SK-N-SH treated with all-trans-retinoic acid at 6 μM for 48 hours (cell line): ENCODE data around the gene GEMIN4.
A peak's percentile ranks its signal among the peaks of the same experiment; 100 is the strongest.

Source experiments
- ATAC-seq: fragments of 200-7000 bp; cut with Tn5 transposase; 3 replicates; pipeline ENCODE4 v1.9.1; 2020; ENCODE audit warnings: mild to moderate bottlenecking, moderate library complexity
- BACH2 ChIP-seq: fragments of 250-450 bp; sonication (Bioruptor Pico); IDR thresholded peaks from 2 replicates; pipeline ENCODE4 v1.9.0; 2021; ENCODE audit warnings: mild to moderate bottlenecking, borderline replicate concordance
- CSDC2 ChIP-seq: fragments of 250-450 bp; sonication (Bioruptor Pico); IDR thresholded peaks from 2 replicates; pipeline ENCODE4 v1.5.0; 2020; ENCODE audit warnings: mild to moderate bottlenecking, moderate library complexity
- ESRRG ChIP-seq: fragments of 250-450 bp; sonication (Bioruptor Pico); IDR thresholded peaks from 2 replicates; pipeline ENCODE4 v1.6.1; 2021; ENCODE audit warnings: mild to moderate bottlenecking
- GLIS3 ChIP-seq: fragments of 250-450 bp; sonication (Bioruptor Pico); IDR thresholded peaks from 2 replicates; pipeline ENCODE4 v1.5.0; 2020; ENCODE audit warnings: mild to moderate bottlenecking, moderate library complexity
- ISL1 ChIP-seq: fragments of 250-450 bp; sonication (Bioruptor Pico); IDR thresholded peaks from 2 replicates; pipeline ENCODE4 v2.1.2; 2022; ENCODE audit warnings: mild to moderate bottlenecking, moderate library complexity
- RARB ChIP-seq: fragments of 250-450 bp; sonication (Bioruptor Pico); IDR thresholded peaks from 2 replicates; pipeline ENCODE4 v1.8.0; 2021; ENCODE audit warnings: mild to moderate bottlenecking, moderate library complexity
- SNAI2 ChIP-seq: fragments of 250-450 bp; sonication (Bioruptor Pico); IDR thresholded peaks from 2 replicates; pipeline ENCODE4 v1.5.0; 2020; ENCODE audit warnings: mild to moderate bottlenecking, moderate library complexity
- TCF4 ChIP-seq: fragments of 250-450 bp; sonication (Bioruptor Pico); IDR thresholded peaks from 2 replicates; pipeline ENCODE4 v1.8.0; 2021; ENCODE audit warnings: mild to moderate bottlenecking, moderate library complexity, borderline replicate concordance
- TOX ChIP-seq: fragments of 250-450 bp; sonication (Bioruptor Pico); IDR thresholded peaks from 2 replicates; pipeline ENCODE4 v1.8.0; 2021; ENCODE audit warnings: mild to moderate bottlenecking, moderate library complexity, borderline replicate concordance
- ZC3H10 ChIP-seq: fragments of 250-450 bp; sonication (Bioruptor Pico); IDR thresholded peaks from 2 replicates; pipeline ENCODE4 v1.5.1; 2021; ENCODE audit warnings: mild to moderate bottlenecking, moderate library complexity
- ZFP3 ChIP-seq: fragments of 250-450 bp; sonication (Bioruptor Pico); IDR thresholded peaks from 2 replicates; pipeline ENCODE4 v1.5.0; 2020; ENCODE audit warnings: mild to moderate bottlenecking, moderate library complexity
- ZFP30 ChIP-seq: fragments of 450-650 bp; formaldehyde crosslinking; IDR thresholded peaks from 2 replicates; pipeline ENCODE4 v1.5.0; 2022; ENCODE audit warnings: mild to moderate bottlenecking, moderate library complexity
- ZNF565 ChIP-seq: fragments of 450-650 bp; formaldehyde crosslinking; conservative IDR thresholded peaks from 2 replicates; pipeline ENCODE4 v1.5.0; 2020; ENCODE audit warnings: low read depth, mild to moderate bottlenecking, moderate library complexity
- ZNF70 ChIP-seq: fragments of 450-650 bp; formaldehyde crosslinking; IDR thresholded peaks from 2 replicates; pipeline ENCODE4 v1.5.0; 2020; ENCODE audit warnings: mild to moderate bottlenecking, moderate library complexity
- ZNF8 ChIP-seq: fragments of 450-650 bp; formaldehyde crosslinking; IDR thresholded peaks from 2 replicates; pipeline ENCODE4 v1.5.0; 2020; ENCODE audit warnings: mild to moderate bottlenecking, moderate library complexity
- TF ChIP-seq, protein P1 (sequence below): fragments of 250-450 bp; sonication (Bioruptor Pico); IDR thresholded peaks from 2 replicates; pipeline ENCODE4 v1.8.0; 2021; ENCODE audit warnings: low read depth, mild to moderate bottlenecking, moderate library complexity, borderline replicate concordance
- TF ChIP-seq, protein P2 (sequence below): fragments of 250-450 bp; sonication (Bioruptor Pico); IDR thresholded peaks from 2 replicates; pipeline ENCODE4 v1.5.0; 2020; ENCODE audit warnings: mild to moderate bottlenecking, moderate library complexity
- TF ChIP-seq, protein P3 (sequence below): fragments of 250-450 bp; sonication (Bioruptor Pico); IDR thresholded peaks from 2 replicates; pipeline ENCODE4 v1.5.1; 2020; ENCODE audit warnings: low read depth, mild to moderate bottlenecking, moderate library complexity
- TF ChIP-seq, protein P4 (sequence below): fragments of 250-450 bp; sonication (Bioruptor Pico); IDR thresholded peaks from 2 replicates; pipeline ENCODE4 v1.8.0; 2020; ENCODE audit warnings: mild to moderate bottlenecking, moderate library complexity, borderline replicate concordance
- TF ChIP-seq, protein P5 (sequence below): fragments of 250-450 bp; sonication (Bioruptor Pico); IDR thresholded peaks from 2 replicates; pipeline ENCODE4 v1.5.1; 2021; ENCODE audit warnings: mild to moderate bottlenecking, moderate library complexity

The GEMIN4 gene

DNA sequence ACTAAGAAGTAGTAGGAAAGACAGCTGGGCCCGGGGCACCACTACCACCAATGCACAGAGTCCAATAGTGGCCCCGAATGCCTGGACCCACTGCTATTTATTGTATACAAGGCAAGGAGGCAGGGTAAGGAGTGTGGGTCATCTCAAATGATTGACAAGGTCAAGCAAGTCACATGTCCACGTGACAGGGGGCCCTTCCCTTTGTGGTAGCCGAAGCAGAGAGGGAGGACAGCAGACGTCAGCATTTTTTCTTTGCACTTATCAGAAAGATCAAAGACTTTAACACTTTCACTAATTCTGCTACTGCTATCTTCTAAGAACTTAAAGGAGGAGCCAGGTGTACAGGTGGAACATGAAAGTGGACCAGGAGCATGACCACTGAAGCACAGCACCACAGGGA, 43.9 kb downstream of the GEMIN4 start:
- no peak for ATAC-seq
- TF ChIP-seq ESRRG: no peak
- no peak for TF ChIP-seq ZNF8 (CRISPR knock-in tag)
- TF ChIP-seq TCF4 (CRISPR knock-in tag): no peak
- TF ChIP-seq ISL1 (CRISPR knock-in tag): no peak
- TF ChIP-seq, all 23 proteins: peak for 0

DNA sequence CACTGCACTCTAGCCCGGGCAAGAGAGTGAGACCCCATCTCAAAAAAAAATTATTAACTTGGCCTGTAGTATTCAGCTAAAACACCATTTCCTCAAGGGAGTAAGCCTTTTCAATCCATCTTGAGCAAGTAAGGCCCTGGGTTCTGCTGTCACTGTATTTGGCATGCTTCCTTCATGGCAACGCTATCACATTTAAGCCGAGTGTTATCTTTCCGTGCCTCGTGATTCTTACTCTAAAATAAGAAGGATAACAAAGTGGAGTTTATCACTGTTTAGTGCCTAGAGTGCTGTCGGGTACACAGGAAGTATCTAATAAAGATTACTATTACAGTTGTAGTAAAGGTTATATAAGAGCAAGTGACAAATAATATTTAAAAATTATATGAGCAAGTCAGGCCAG, 46.2 kb downstream of the GEMIN4 start:
- no peak for TF ChIP-seq ISL1 (CRISPR knock-in tag)
- no peak for TF ChIP-seq RARB
- TF ChIP-seq, protein P1, sequence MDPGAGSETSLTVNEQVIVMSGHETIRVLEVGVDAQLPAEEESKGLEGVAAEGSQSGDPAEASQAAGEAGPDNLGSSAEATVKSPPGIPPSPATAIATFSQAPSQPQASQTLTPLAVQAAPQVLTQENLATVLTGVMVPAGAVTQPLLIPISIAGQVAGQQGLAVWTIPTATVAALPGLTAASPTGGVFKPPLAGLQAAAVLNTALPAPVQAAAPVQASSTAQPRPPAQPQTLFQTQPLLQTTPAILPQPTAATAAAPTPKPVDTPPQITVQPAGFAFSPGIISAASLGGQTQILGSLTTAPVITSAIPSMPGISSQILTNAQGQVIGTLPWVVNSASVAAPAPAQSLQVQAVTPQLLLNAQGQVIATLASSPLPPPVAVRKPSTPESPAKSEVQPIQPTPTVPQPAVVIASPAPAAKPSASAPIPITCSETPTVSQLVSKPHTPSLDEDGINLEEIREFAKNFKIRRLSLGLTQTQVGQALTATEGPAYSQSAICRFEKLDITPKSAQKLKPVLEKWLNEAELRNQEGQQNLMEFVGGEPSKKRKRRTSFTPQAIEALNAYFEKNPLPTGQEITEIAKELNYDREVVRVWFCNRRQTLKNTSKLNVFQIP (CRISPR knock-in tag): no peak
- TF ChIP-seq ESRRG: no peak
- no peak for TF ChIP-seq BACH2 (CRISPR knock-in tag)
- no peak for TF ChIP-seq ZFP30
- TF ChIP-seq ZNF70 (CRISPR knock-in tag): no peak
- no peak for TF ChIP-seq GLIS3
- TF ChIP-seq TOX: no peak
- TF ChIP-seq, all 23 proteins: peak for 0
- no peak for ATAC-seq

DNA sequence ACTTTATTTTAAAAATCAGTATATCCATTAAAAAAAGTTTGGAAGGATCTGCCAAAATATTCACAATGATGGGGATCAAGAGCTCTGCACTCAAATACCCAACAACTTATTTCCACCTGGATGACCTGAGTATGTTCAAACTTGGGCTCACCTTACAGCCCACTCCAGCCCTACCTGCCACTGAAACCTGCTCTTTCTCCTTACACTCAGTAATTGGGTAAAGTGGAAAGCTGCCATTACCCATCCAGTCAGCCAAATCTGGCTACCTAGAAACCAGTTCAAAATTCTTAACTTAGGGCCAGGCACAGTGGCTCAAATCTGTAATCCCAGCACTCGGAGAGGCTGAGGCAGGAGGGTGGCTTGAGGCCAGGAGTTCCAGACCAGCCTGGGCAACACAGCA, 47.1 kb downstream of the GEMIN4 start:
- TF ChIP-seq, protein P2, sequence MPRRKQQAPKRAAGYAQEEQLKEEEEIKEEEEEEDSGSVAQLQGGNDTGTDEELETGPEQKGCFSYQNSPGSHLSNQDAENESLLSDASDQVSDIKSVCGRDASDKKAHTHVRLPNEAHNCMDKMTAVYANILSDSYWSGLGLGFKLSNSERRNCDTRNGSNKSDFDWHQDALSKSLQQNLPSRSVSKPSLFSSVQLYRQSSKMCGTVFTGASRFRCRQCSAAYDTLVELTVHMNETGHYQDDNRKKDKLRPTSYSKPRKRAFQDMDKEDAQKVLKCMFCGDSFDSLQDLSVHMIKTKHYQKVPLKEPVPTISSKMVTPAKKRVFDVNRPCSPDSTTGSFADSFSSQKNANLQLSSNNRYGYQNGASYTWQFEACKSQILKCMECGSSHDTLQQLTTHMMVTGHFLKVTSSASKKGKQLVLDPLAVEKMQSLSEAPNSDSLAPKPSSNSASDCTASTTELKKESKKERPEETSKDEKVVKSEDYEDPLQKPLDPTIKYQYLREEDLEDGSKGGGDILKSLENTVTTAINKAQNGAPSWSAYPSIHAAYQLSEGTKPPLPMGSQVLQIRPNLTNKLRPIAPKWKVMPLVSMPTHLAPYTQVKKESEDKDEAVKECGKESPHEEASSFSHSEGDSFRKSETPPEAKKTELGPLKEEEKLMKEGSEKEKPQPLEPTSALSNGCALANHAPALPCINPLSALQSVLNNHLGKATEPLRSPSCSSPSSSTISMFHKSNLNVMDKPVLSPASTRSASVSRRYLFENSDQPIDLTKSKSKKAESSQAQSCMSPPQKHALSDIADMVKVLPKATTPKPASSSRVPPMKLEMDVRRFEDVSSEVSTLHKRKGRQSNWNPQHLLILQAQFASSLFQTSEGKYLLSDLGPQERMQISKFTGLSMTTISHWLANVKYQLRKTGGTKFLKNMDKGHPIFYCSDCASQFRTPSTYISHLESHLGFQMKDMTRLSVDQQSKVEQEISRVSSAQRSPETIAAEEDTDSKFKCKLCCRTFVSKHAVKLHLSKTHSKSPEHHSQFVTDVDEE: no peak
- no peak for TF ChIP-seq ZNF565
- TF ChIP-seq, protein P3, sequence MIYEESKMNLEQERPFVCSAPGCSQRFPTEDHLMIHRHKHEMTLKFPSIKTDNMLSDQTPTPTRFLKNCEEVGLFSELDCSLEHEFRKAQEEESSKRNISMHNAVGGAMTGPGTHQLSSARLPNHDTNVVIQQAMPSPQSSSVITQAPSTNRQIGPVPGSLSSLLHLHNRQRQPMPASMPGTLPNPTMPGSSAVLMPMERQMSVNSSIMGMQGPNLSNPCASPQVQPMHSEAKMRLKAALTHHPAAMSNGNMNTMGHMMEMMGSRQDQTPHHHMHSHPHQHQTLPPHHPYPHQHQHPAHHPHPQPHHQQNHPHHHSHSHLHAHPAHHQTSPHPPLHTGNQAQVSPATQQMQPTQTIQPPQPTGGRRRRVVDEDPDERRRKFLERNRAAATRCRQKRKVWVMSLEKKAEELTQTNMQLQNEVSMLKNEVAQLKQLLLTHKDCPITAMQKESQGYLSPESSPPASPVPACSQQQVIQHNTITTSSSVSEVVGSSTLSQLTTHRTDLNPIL (CRISPR knock-in tag): no peak
- TF ChIP-seq, protein P4, sequence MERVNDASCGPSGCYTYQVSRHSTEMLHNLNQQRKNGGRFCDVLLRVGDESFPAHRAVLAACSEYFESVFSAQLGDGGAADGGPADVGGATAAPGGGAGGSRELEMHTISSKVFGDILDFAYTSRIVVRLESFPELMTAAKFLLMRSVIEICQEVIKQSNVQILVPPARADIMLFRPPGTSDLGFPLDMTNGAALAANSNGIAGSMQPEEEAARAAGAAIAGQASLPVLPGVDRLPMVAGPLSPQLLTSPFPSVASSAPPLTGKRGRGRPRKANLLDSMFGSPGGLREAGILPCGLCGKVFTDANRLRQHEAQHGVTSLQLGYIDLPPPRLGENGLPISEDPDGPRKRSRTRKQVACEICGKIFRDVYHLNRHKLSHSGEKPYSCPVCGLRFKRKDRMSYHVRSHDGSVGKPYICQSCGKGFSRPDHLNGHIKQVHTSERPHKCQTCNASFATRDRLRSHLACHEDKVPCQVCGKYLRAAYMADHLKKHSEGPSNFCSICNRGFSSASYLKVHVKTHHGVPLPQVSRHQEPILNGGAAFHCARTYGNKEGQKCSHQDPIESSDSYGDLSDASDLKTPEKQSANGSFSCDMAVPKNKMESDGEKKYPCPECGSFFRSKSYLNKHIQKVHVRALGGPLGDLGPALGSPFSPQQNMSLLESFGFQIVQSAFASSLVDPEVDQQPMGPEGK: no peak
- no peak for TF ChIP-seq TOX
- TF ChIP-seq, protein P5, sequence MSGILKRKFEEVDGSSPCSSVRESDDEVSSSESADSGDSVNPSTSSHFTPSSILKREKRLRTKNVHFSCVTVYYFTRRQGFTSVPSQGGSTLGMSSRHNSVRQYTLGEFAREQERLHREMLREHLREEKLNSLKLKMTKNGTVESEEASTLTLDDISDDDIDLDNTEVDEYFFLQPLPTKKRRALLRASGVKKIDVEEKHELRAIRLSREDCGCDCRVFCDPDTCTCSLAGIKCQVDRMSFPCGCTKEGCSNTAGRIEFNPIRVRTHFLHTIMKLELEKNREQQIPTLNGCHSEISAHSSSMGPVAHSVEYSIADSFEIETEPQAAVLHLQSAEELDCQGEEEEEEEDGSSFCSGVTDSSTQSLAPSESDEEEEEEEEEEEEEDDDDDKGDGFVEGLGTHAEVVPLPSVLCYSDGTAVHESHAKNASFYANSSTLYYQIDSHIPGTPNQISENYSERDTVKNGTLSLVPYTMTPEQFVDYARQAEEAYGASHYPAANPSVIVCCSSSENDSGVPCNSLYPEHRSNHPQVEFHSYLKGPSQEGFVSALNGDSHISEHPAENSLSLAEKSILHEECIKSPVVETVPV (CRISPR knock-in tag): no peak
- no peak for TF ChIP-seq ZFP3
- TF ChIP-seq TCF4 (CRISPR knock-in tag): no peak
- TF ChIP-seq ZFP30: no peak
- TF ChIP-seq, protein P1 (CRISPR knock-in tag): no peak
- TF ChIP-seq ZNF70 (CRISPR knock-in tag): no peak
- TF ChIP-seq RARB: no peak
- no peak for TF ChIP-seq SNAI2
- no peak for TF ChIP-seq ZC3H10 (CRISPR knock-in tag)
- TF ChIP-seq BACH2 (CRISPR knock-in tag): no peak
- no peak for TF ChIP-seq ESRRG
- no peak for TF ChIP-seq ZNF8 (CRISPR knock-in tag)
- TF ChIP-seq GLIS3: no peak
- TF ChIP-seq CSDC2 (CRISPR knock-in tag): no peak
- ATAC-seq: peak; percentile 13; the same call in 1 of the 3 replicates
